ENCODE data around the gene BRD7. TPM values are rescaled to one million over a fixed set of nuclear protein-coding genes. Genes with fewer than 3 reads are reported as not detected.

BRD7 gene
- total and polyA plus RNA-seq, 2 donors (not counting 3 experiments of a cell fraction or from before 2014, with no cell fraction given): 17.1 to 69.1 TPM

- H3K9me1 ChIP-seq (replicated peaks; ENCODE audit: control insufficient read depth, extremely low read depth, insufficient read depth, low read length): no peaks in the 10 kb centered on the region
- H3K9me3 ChIP-seq (replicated peaks; ENCODE audit: control insufficient read depth, insufficient read depth, low read length): no peaks in the 10 kb centered on the region
- intact Hi-C loops (cut with micrococcal nuclease) (no loop called here), dilution Hi-C loops (cut with MboI; ENCODE audit: extremely low pct_ligation_motif_present, low sequenced_read_pairs) (no loop called here)
- TF ChIP-seq JUN (IDR thresholded peaks at IDR 0.05; ENCODE audit: borderline replicate concordance, insufficient read depth, insufficient read length, low read depth): no peak
- no peak for TF ChIP-seq POLR2A (IDR thresholded peaks at IDR 0.05; ENCODE audit: low read depth, low read length)
- H3K27ac ChIP-seq (ENCODE audit: insufficient read depth, low read depth, low read length): no peak overlapping the region
- CTCF ChIA-PET: interaction anchor here (0.7 to 0.9 kb wide), 3 partner anchors 17 to 393 kb away, joined by 3 read pairs; no protein-coding TSS in a partner anchor
- H3K36me3 ChIP-seq (ENCODE audit: control insufficient read depth in 2 of 2, extremely low read depth in 1 of 2, insufficient read depth in 2 of 2, low read length in 2 of 2): no peaks in the 10 kb centered on the region
- no peak overlapping the region for H3K4me3 ChIP-seq (replicated peaks in 1 of 3; ENCODE audit: insufficient read depth in 1 of 3, low read depth in 1 of 3, low read length in 3 of 3)
- H3K79me2 ChIP-seq (ENCODE audit: control insufficient read depth, insufficient read depth, low read length): no peaks in the 10 kb centered on the region
- no peaks in the 10 kb centered on the region for H3K27me3 ChIP-seq (ENCODE audit: control insufficient read depth in 2 of 2, insufficient read depth in 2 of 2, low read length in 2 of 2)
- no peaks in the 10 kb centered on the region for H4K20me1 ChIP-seq (replicated peaks; ENCODE audit: control insufficient read depth, extremely low read depth, insufficient read depth, low read length)
- no peak overlapping the region for H3K4me2 ChIP-seq (ENCODE audit: insufficient read depth, low read length)
- FAIRE-seq: no peak
- no TSS peak for BruUV-seq (replicated peaks)
- POLR2A ChIA-PET: no interaction called here
- no peak overlapping the region for H3K9ac ChIP-seq (replicated peaks; ENCODE audit: extremely low read depth, insufficient read depth, low read length)
- H3K4me1 ChIP-seq (ENCODE audit: control insufficient read depth, extremely low read depth, insufficient read depth, low read length): peaks cover under 1% of the 10 kb centered on the region
- H2AFZ ChIP-seq (ENCODE audit: low read depth, low read length): no peak overlapping the region
- no peak for DNase-seq (ENCODE audit: low read depth, low spot score)
Observed at GRCh38 chr16:50272687-50273381, 96.0 kb downstream of the BRD7 start.

DNA sequence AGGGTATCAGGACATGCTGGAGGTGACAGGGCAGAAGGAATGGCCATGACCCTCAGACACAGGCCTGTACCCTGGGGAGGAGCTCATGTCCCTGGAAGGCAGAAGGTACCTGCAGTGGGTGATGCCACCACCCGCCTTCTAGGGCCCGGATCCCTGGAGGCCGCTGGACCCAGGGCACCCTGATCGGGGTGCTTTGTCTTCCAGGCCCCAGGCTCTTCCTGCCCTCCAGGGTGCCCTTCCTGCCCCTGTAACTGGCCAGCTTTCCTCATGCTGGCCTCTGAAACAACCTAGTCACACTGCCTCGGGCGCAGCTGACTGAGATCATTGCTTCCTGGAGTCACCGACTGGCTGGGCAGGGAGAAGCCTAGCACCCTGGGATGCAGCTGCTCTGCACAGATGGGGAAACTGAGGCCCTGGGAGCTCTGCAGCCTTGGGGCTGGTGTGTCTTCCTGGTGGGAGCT, 96.6 kb downstream of the BRD7 start:
- Histone ChIP-seq H3K4me3 (replicated peaks in 1 of 3; ENCODE audit: insufficient read depth in 1 of 3, low read depth in 1 of 3, low read length in 3 of 3) (no peak overlapping the region), H3K9me3 (replicated peaks; ENCODE audit: control insufficient read depth, insufficient read depth, low read length) (no peaks in the 10 kb centered on the region), H3K9ac (replicated peaks; ENCODE audit: extremely low read depth, insufficient read depth, low read length) (no peak overlapping the region), H2AFZ (ENCODE audit: low read depth, low read length) (no peak overlapping the region), H3K4me2 (ENCODE audit: insufficient read depth, low read length) (no peak overlapping the region), H3K9me1 (replicated peaks; ENCODE audit: control insufficient read depth, extremely low read depth, insufficient read depth, low read length) (no peaks in the 10 kb centered on the region), H3K27ac (ENCODE audit: insufficient read depth, low read depth, low read length) (no peak overlapping the region), H4K20me1 (replicated peaks; ENCODE audit: control insufficient read depth, extremely low read depth, insufficient read depth, low read length) (no peaks in the 10 kb centered on the region), H3K36me3 (ENCODE audit: control insufficient read depth in 2 of 2, extremely low read depth in 1 of 2, insufficient read depth in 2 of 2, low read length in 2 of 2) (no peaks in the 10 kb centered on the region), H3K79me2 (ENCODE audit: control insufficient read depth, insufficient read depth, low read length) (no peaks in the 10 kb centered on the region), H3K27me3 (ENCODE audit: control insufficient read depth in 2 of 2, insufficient read depth in 2 of 2, low read length in 2 of 2) (no peaks in the 10 kb centered on the region), H3K4me1 (ENCODE audit: control insufficient read depth, extremely low read depth, insufficient read depth, low read length) (peaks cover 6% of the 10 kb centered on the region)
- dilution Hi-C loops (cut with MboI; ENCODE audit: extremely low pct_ligation_motif_present, low sequenced_read_pairs): no loop called here
- ChIA-PET CTCF (interaction anchor here (0.6 kb wide), 1 partner anchor 314 kb away, joined by 3 read pairs; no protein-coding TSS in a partner anchor), POLR2A (no interaction called here)
- no peak for DNase-seq (ENCODE audit: low read depth, low spot score)
- no peak for TF ChIP-seq JUN (IDR thresholded peaks at IDR 0.05; ENCODE audit: borderline replicate concordance, insufficient read depth, insufficient read length, low read depth)
- TF ChIP-seq EZH2 (IDR thresholded peaks at IDR 0.05; ENCODE audit: borderline replicate concordance, low read depth, low read length, severe bottlenecking): no peak
- TF ChIP-seq CTCF (IDR thresholded peaks at IDR 0.05; ENCODE audit: extremely low read depth in 1 of 2, insufficient read depth in 1 of 2, low read depth in 1 of 2, low read length in 2 of 2): no peak
- no peak for TF ChIP-seq MAX (IDR thresholded peaks at IDR 0.05; ENCODE audit: insufficient read depth, insufficient read length)
- no peak for TF ChIP-seq POLR2AphosphoS5 (IDR thresholded peaks at IDR 0.05; ENCODE audit: insufficient read depth, low read depth, low read length)
- no peak for TF ChIP-seq MYC (IDR thresholded peaks at IDR 0.05; ENCODE audit: low read depth, low read length)
- TF ChIP-seq GATA2 (IDR thresholded peaks at IDR 0.05; ENCODE audit: insufficient read depth, insufficient read length, low read depth, low read length): no peak
- TF ChIP-seq POLR2A (IDR thresholded peaks at IDR 0.05; ENCODE audit: low read depth, low read length): no peak
- no peak for TF ChIP-seq FOS (IDR thresholded peaks at IDR 0.05; ENCODE audit: borderline replicate concordance, insufficient read depth, low read length)
- intact Hi-C loops (cut with micrococcal nuclease): no loop called here
- no peak for FAIRE-seq
- BruUV-seq (replicated peaks): no TSS peak
